H9 (cell line): ENCODE measurements around the gene SLC7A1. TPM values are rescaled to one million over a fixed set of nuclear protein-coding genes. Genes with fewer than 3 reads are reported as not detected.

Experiments
- DNase-seq: peaks from one replicate; pipeline ENCODE4 v3.0.0-alpha.2; 2017
- H2AFZ ChIP-seq: one replicate; pipeline ENCODE4 v1.6.1; 2013; ENCODE audit warnings: mild to moderate bottlenecking, low read length, control low read depth, moderate library complexity
- H2AK5ac ChIP-seq: 2 replicates; pipeline ENCODE4 v1.6.1; 2013; ENCODE audit warnings: low read length, control low read depth, mixed read lengths; ENCODE audit not compliant: insufficient read length
- H2BK120ac ChIP-seq: one replicate; pipeline ENCODE4 v1.6.1; 2013; ENCODE audit warnings: low read depth, mild to moderate bottlenecking, low read length, control low read depth, inconsistent platforms; ENCODE audit not compliant: poor library complexity, severe bottlenecking
- H2BK12ac ChIP-seq: 2 replicates; pipeline ENCODE4 v1.6.1; 2013; ENCODE audit warnings: low read length, control low read depth, mixed read lengths, low read depth; ENCODE audit not compliant: insufficient read length
- H2BK15ac ChIP-seq: 2 replicates; pipeline ENCODE4 v1.6.1; 2013; ENCODE audit warnings: low read depth, low read length, control low read depth
- H2BK20ac ChIP-seq: one replicate; pipeline ENCODE4 v1.6.1; 2013; ENCODE audit warnings: low read depth, mild to moderate bottlenecking, low read length, control low read depth, inconsistent platforms; ENCODE audit not compliant: poor library complexity, severe bottlenecking
- H2BK5ac ChIP-seq: 2 replicates; pipeline ENCODE4 v1.6.1; 2013; ENCODE audit warnings: low read length, control low read depth, mixed read lengths; ENCODE audit not compliant: insufficient read length
- H3K14ac ChIP-seq: 2 replicates; pipeline ENCODE4 v1.6.1; 2013; ENCODE audit warnings: low read length, control low read depth; ENCODE audit not compliant: insufficient read depth
- H3K18ac ChIP-seq: 2 replicates; pipeline ENCODE4 v1.6.1; 2013; ENCODE audit warnings: low read depth, mild to moderate bottlenecking, mixed read lengths, low read length, control low read depth; ENCODE audit not compliant: insufficient read length
- H3K23ac ChIP-seq: 2 replicates; pipeline ENCODE4 v1.6.1; 2013; ENCODE audit warnings: low read length, control low read depth, mixed read lengths, low read depth; ENCODE audit not compliant: insufficient read length
- H3K23me2 ChIP-seq: 2 replicates; pipeline ENCODE4 v1.6.1; 2013; ENCODE audit warnings: low read depth, mild to moderate bottlenecking, mixed read lengths, low read length, control low read depth; ENCODE audit not compliant: insufficient read length, poor library complexity, severe bottlenecking
- H3K27ac ChIP-seq: 2 replicates; pipeline ENCODE4 v1.5.1; 2013; ENCODE audit warnings: low read length, control low read depth, mixed read lengths, low read depth; ENCODE audit not compliant: insufficient read length
- H3K27me3 ChIP-seq: 2 replicates; pipeline ENCODE4 v1.6.1; 2013; ENCODE audit warnings: low read length, control low read depth, inconsistent platforms; ENCODE audit not compliant: insufficient read depth
- H3K4ac ChIP-seq: 2 replicates; pipeline ENCODE4 v1.6.1; 2013; ENCODE audit warnings: low read depth, mild to moderate bottlenecking, control low read depth, inconsistent platforms, low read length, moderate library complexity
- H3K4me1 ChIP-seq: 2 replicates; pipeline ENCODE4 v1.6.1; 2013; ENCODE audit warnings: low read length, control low read depth, inconsistent platforms; ENCODE audit not compliant: insufficient read depth
- H3K4me2 ChIP-seq: 2 replicates; pipeline ENCODE4 v1.6.1; 2013; ENCODE audit warnings: low read length, control low read depth, mixed read lengths; ENCODE audit not compliant: insufficient read length, insufficient read depth
- H3K56ac ChIP-seq: 2 replicates; pipeline ENCODE4 v1.6.1; 2013; ENCODE audit warnings: low read depth, mild to moderate bottlenecking, mixed read lengths, low read length, control low read depth; ENCODE audit not compliant: insufficient read length
- H3K79me1 ChIP-seq: 2 replicates; pipeline ENCODE4 v1.6.1; 2013; ENCODE audit warnings: low read depth, mild to moderate bottlenecking, moderate library complexity, low read length, control low read depth, inconsistent platforms; ENCODE audit not compliant: insufficient read depth, poor library complexity, severe bottlenecking
- H3K79me2 ChIP-seq: 2 replicates; pipeline ENCODE4 v1.6.1; 2013; ENCODE audit warnings: low read length, control low read depth, inconsistent platforms; ENCODE audit not compliant: insufficient read depth
- H3K9ac ChIP-seq: 2 replicates; pipeline ENCODE4 v1.6.1; 2013; ENCODE audit warnings: low read length, control low read depth, mixed read lengths; ENCODE audit not compliant: insufficient read length; ENCODE audit errors: extremely low read depth
- H3K9me3 ChIP-seq: one replicate; pipeline ENCODE4 v1.6.1; 2013; ENCODE audit warnings: low read depth, low read length, inconsistent platforms; ENCODE audit not compliant: control insufficient read depth
- H3T11ph ChIP-seq: one replicate; pipeline ENCODE4 v1.6.1; 2013; ENCODE audit warnings: mild to moderate bottlenecking, low read length, control low read depth, inconsistent platforms
- H4K20me1 ChIP-seq: one replicate; pipeline ENCODE4 v1.6.1; 2013; ENCODE audit not compliant: control insufficient read depth, insufficient read length, insufficient read depth
- H4K5ac ChIP-seq: 2 replicates; pipeline ENCODE4 v1.6.1; 2013; ENCODE audit warnings: low read depth, mild to moderate bottlenecking, mixed read lengths, low read length, control low read depth; ENCODE audit not compliant: insufficient read length
- H4K8ac ChIP-seq: replicated peaks from 2 replicates; pipeline ENCODE4 v1.6.1; 2013; ENCODE audit warnings: low read length, control low read depth, mixed read lengths, low read depth; ENCODE audit not compliant: insufficient read length
- H4K91ac ChIP-seq: 2 replicates; pipeline ENCODE4 v1.6.1; 2013; ENCODE audit warnings: low read depth, mild to moderate bottlenecking, moderate library complexity, mixed read lengths, low read length, control low read depth; ENCODE audit not compliant: insufficient read length
- H3K27ac Mint-ChIP-seq, 3 experiments: 2 replicates in 2 of 3; 3 replicates in 1 of 3; pipeline ENCODE4 v1.8.0; 2020 to 2021; ENCODE audit warnings: mixed read lengths in 3 of 3, mild to moderate bottlenecking in 1 of 3, moderate library complexity in 1 of 3
- H3K27me3 Mint-ChIP-seq: 2 replicates; pipeline ENCODE4 v1.8.0; 2021; ENCODE audit warnings: low read depth, mild to moderate bottlenecking, moderate library complexity, mixed read lengths
- H3K36me3 Mint-ChIP-seq, 3 experiments: 2 replicates in 2 of 3; 3 replicates in 1 of 3; pipeline ENCODE4 v1.8.0; 2020 to 2021; ENCODE audit warnings: low read depth in 3 of 3, mixed read lengths in 3 of 3; ENCODE audit not compliant: insufficient read depth in 1 of 3
- H3K4me1 Mint-ChIP-seq, 2 experiments: 2 replicates each; pipeline ENCODE4 v1.8.0; 2020; ENCODE audit warnings: mixed read lengths in 2 of 2
- H3K4me3 Mint-ChIP-seq, 2 experiments: 2 replicates in 1 of 2; 3 replicates in 1 of 2; pipeline ENCODE4 v1.8.0; 2020 to 2021; ENCODE audit warnings: mild to moderate bottlenecking in 2 of 2, mixed read lengths in 2 of 2, moderate library complexity in 1 of 2
- H3K9me3 Mint-ChIP-seq, 2 experiments: 2 replicates in 1 of 2; 3 replicates in 1 of 2; pipeline ENCODE4 v1.8.0; 2020; ENCODE audit warnings: mild to moderate bottlenecking in 2 of 2, mixed read lengths in 2 of 2, moderate library complexity in 1 of 2
- whole genome bisulfite sequencing: extraction: QIAGEN DNeasy Blood & Tissue Kit; methylation state at CpG from one replicate; pipeline ENCODE4 v1.1.7; 2013; ENCODE audit warnings: missing lambda C conversion rate, low lambda C conversion rate, mixed read lengths; ENCODE audit not compliant: insufficient read length; ENCODE audit errors: extremely low coverage; 5-methylcytosine and 5-hydroxymethylcytosine counted together
- total RNA-seq: library from RNA; stranded (reverse); gene quantifications from 2 replicates; pipeline ENCODE4 v1.2.1, GENCODE V29; 2021
- TF ChIP-seq, protein P1 (sequence below): fragments of 200-600 bp; sonication (generic); conservative IDR thresholded peaks from 3 replicates; pipeline ENCODE4 v1.8.0; 2021; ENCODE audit warnings: antibody characterized with exemption, mild to moderate bottlenecking

Gene SLC7A1
- total RNA-seq, 1 experiment from 2014 or later: 109 TPM

GRCh38 chr13:29471551-29471950 is 123.9 kb downstream of the SLC7A1 start:
- H3K18ac ChIP-seq: no peak overlapping the region
- no peaks in the 10 kb centered on the region for H3K23me2 ChIP-seq
- Mint-ChIP-seq H3K27me3 (peaks cover 1% of the 10 kb centered on the region; the same call in 1 of the 2 replicates), H3K4me1 (peaks cover 0 to 2% of the 10 kb centered on the region in 2 experiments; a peak in 1 of 4 replicates), H3K9me3 (no peaks in the 10 kb centered on the region), H3K36me3 (no peaks in the 10 kb centered on the region), H3K4me3 (no peak overlapping the region), H3K27ac (no peak overlapping the region)
- no peak overlapping the region for H3K4me2 ChIP-seq
- H2AFZ ChIP-seq: no peak overlapping the region
- WGBS: no CpG with 5 or more reads among the region's 9 CpGs
- no peak overlapping the region for H3K56ac ChIP-seq
- H2BK120ac ChIP-seq: no peak overlapping the region
- H2BK12ac ChIP-seq: no peak overlapping the region
- no peak for DNase-seq
- no peak overlapping the region for H3K9ac ChIP-seq
- H3K14ac ChIP-seq: no peak overlapping the region
- H3K27me3 ChIP-seq: no peaks in the 10 kb centered on the region
- H4K91ac ChIP-seq: no peak overlapping the region
- H4K8ac ChIP-seq: no peak overlapping the region
- H3K4ac ChIP-seq: no peak overlapping the region
- H2AK5ac ChIP-seq: no peak overlapping the region
- no peaks in the 10 kb centered on the region for H3K79me2 ChIP-seq
- H3K9me3 ChIP-seq: no peaks in the 10 kb centered on the region
- H4K5ac ChIP-seq: no peak overlapping the region
- no peak overlapping the region for H3T11ph ChIP-seq
- no peak overlapping the region for H2BK5ac ChIP-seq
- H2BK15ac ChIP-seq: no peak overlapping the region
- no peaks in the 10 kb centered on the region for H3K4me1 ChIP-seq
- no peak overlapping the region for H2BK20ac ChIP-seq
- TF ChIP-seq, protein P1, sequence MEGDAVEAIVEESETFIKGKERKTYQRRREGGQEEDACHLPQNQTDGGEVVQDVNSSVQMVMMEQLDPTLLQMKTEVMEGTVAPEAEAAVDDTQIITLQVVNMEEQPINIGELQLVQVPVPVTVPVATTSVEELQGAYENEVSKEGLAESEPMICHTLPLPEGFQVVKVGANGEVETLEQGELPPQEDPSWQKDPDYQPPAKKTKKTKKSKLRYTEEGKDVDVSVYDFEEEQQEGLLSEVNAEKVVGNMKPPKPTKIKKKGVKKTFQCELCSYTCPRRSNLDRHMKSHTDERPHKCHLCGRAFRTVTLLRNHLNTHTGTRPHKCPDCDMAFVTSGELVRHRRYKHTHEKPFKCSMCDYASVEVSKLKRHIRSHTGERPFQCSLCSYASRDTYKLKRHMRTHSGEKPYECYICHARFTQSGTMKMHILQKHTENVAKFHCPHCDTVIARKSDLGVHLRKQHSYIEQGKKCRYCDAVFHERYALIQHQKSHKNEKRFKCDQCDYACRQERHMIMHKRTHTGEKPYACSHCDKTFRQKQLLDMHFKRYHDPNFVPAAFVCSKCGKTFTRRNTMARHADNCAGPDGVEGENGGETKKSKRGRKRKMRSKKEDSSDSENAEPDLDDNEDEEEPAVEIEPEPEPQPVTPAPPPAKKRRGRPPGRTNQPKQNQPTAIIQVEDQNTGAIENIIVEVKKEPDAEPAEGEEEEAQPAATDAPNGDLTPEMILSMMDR: no peak
- no peak overlapping the region for H3K27ac ChIP-seq
- no peak overlapping the region for H3K23ac ChIP-seq
- no peaks in the 10 kb centered on the region for H4K20me1 ChIP-seq
- H3K79me1 ChIP-seq: no peaks in the 10 kb centered on the region
